GM10266 (cell line): ENCODE measurements around the gene FGF6.

ENCODE experiments used
- DNase-seq: peaks from one replicate; pipeline ENCODE4 v3.0.0; 2012; ENCODE audit errors: extremely low spot score
- TF ChIP-seq, protein P1 (sequence below): IDR thresholded peaks from 2 replicates; pipeline ENCODE4 v1.5.1; 2012; ENCODE audit warnings: mild to moderate bottlenecking, low read depth; ENCODE audit not compliant: control insufficient read depth, insufficient read depth; ENCODE audit errors: missing control alignments

Gene FGF6

DNA sequence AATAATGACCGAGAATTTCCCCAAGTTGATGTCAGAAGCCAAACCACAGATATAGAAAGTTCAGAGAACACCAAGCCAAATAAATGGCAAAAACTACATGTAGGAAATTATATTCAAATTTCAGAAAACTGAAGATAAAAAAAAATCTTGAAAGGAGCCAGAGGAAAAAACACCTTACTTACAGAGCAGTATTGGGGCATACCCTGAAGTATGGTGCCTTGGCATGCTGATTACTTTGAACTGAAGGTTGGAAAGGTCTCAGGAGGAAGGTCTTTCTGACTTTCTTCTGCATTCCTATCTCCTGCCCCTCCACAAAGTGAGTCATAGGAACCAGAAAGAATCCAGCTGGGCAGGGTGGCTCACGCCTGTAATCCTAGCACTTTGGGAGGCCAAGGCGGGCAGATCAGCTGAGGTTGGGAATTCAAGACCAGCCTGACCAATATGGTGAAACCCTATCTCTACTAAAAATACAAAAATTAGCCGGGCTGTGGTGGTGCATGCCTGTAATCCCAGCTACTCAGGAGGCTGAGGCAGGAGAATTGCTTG, 8.8 kb upstream of the FGF6 start:
- TF ChIP-seq, protein P1, sequence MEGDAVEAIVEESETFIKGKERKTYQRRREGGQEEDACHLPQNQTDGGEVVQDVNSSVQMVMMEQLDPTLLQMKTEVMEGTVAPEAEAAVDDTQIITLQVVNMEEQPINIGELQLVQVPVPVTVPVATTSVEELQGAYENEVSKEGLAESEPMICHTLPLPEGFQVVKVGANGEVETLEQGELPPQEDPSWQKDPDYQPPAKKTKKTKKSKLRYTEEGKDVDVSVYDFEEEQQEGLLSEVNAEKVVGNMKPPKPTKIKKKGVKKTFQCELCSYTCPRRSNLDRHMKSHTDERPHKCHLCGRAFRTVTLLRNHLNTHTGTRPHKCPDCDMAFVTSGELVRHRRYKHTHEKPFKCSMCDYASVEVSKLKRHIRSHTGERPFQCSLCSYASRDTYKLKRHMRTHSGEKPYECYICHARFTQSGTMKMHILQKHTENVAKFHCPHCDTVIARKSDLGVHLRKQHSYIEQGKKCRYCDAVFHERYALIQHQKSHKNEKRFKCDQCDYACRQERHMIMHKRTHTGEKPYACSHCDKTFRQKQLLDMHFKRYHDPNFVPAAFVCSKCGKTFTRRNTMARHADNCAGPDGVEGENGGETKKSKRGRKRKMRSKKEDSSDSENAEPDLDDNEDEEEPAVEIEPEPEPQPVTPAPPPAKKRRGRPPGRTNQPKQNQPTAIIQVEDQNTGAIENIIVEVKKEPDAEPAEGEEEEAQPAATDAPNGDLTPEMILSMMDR: no peak
- no peak for DNase-seq

DNA sequence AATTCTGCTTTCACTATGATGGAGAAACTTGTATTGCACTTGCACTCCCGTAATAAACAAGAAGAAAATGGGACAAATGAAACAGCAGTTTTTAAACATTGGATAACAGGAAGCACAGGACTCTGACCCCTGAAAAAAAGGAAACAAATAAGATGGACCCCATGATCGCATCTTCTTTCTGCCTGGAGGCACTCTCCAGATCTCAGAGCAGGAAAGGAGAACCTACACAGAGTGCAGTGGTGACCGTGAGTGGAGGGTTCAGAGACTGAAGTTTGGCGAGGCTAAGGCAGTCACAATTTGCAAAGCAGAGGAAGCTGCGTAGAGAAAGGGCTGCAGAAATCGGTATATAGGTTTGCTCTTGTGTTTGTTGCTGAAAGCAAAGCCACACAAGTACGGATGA, 6.1 kb upstream of the FGF6 start:
- TF ChIP-seq, protein P1: no peak
- DNase-seq: no peak

DNA sequence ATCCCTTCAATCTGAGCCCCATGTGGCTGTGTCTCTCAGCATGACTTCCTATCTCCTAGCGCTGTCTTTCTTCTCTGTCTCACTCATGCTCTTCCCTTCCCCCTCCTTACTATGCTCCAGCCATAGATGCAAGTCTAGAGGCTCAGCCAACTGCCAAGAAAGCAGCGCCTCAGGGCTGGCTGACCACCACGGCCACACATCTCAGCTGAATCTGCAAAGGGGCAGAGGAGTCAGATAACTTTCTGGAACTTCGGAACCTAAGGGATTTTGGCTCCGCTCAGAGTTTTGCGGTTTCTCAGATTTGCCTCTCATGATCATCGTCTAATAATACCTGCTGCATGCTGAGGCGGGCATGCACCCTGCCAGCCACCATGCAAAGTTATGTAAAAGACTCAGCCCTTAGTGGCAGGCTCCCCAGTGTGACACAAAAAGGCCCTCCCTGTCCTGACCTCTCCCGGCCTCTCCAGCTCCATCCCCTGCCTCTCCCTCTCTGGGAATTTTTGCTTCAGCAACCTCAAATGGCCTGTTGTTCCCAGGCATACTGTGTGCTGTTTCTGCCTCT, 5.0 kb upstream of the FGF6 start:
- TF ChIP-seq, protein P1: no peak
- DNase-seq: no peak

DNA sequence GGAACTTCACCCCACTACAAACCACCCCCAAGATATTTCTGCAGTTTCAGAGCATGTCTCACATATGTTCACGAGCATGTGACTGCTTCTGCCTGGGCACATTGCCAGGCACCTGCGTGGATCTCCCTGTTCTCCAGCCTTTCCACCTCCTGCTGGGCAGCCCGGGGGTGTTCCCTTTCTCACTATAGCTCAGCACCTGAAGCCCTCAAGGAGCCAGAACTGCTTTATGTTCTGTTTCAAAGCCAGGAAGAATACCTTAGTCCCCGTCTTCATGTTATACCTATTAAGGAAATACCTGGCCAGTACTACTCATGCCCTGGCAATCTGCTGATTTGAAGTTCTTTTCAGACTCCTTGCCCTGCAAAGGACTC, 4.2 kb upstream of the FGF6 start:
- no peak for DNase-seq

DNA sequence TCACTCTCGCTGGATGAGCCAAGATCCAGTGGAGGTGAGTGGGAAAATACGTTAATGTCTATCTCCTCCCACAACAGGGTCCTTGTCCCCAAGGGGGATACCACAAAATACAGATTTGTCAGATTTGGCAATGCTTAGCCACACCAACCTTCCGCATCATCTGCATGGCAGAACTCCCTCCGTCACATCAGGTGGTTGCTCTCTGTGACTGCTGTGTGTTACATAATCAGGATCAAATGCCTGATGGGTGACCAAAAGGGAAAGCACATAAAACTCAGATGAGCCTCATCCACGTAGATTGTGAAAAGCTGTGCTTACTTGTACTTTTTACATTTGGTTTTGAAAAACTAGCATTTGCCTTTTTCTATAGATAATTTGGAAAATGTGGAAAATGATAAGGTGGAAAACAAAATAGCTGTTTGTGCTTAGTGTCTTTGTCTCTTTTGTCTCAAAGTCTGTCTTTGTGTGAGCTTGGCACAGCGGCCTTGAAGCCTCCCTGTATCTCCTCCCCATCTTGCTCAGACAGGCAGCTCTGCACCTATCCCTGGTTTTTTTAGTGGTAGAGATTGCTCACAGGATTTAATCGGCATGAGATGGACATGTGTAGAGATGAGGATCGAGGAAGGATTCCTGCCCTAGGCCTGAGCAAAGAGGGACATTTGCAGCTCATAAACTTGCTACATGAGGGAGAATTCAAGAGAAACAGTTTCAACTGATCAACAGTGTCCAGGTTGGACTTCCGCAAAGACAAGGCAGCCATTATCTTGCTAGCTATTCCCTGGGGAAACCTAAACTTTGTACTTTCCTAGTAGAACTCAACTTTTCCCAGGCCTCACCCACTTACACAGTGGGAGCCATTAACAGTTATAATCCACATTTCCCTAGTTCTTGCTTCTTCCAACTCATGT, 3.6 kb upstream of the FGF6 start:
- TF ChIP-seq, protein P1: no peak
- no peak for DNase-seq

More for the DNA sequence above, 4.2 kb upstream of the FGF6 start:
- TF ChIP-seq, protein P1: no peak

DNA sequence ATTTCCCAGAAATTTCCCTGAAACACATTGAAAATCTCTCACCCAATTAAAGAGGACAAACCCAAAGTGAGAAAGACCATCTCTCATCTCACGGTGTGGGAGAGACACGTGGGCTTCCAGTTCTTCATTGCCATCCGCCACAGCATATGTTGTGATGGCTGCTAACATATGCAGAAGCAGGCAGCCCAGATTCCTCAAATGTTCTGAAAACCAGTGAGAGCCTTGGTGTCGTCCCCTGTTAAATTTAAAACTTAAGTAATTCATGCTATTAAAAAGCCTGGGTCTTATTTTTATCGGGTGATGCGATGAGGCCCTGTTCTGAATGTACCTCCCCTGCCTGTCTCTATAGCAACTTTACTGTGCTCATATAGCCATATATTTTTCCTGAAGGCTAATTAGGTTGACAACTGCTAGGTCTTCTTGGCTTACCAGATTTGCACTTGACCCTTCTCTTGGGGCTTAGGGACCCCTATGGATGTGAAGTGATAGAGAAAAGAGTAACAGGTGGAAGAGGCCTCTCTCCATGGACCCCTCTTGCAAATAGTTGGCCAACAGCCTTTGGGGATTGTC, 2.8 kb upstream of the FGF6 start:
- no peak for DNase-seq
- TF ChIP-seq, protein P1: no peak
